Measurements from ENCODE around the gene MACROD2.

GRCh38 chr20:15140286-15140685 is 1145.0 kb downstream of the MACROD2 start:
- TF ChIP-seq CTCF (IDR thresholded peaks at IDR 0.05) (no peak), EP300 (IDR thresholded peaks at IDR 0.05) (no peak), POLR2AphosphoS5 (IDR thresholded peaks at IDR 0.05) (no peak)
